ENCODE data around the gene HTATSF1. TPM values are rescaled to one million over a fixed set of nuclear protein-coding genes. Genes with fewer than 3 reads are reported as not detected.

The HTATSF1 gene
- total and polyA plus RNA-seq, 9 of the 15 experiments (the other 6 are each of a cell fraction or from before 2014, with no cell fraction given), result 2.6 to 87.7 (median 42.2) TPM

DNA sequence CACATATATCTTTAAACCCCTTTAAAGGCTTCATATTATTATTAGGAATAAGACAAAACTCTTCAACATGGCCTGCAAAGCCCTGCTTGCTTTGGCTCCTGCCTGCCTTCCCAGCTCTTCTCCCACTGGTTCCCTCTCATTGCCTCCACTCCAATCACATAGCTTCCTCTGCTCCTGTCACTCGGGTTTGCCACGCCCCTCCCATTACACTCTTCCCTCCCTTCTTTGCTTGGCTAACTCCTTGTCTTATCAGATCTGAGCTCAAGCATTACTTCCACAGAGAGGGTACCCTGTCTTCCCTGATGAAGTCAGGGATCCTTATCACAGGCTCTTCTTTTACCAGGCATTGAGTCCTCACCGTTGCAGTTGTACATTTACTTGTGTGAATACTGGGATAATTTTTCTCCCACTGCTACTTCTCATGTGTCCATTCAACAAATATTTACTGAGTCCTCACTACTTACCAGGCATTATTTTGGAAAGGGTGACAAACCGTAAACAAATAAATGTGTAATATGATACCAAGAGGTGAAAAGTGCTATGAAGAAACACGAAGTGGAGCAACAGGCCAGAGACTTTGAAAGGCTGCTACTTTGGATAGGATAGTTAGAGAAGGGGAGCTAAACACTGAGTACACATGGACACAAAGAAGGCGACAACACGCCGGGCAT lies 31.4 kb downstream of the HTATSF1 start:
- H3K79me2 ChIP-seq (ENCODE audit: control insufficient read depth, insufficient read depth, low read length), result no peaks in the 10 kb centered on the region
- BruUV-seq (replicated peaks), result no TSS peak
- ChIA-PET POLR2A (interaction anchor here (0.5 to 1.0 kb wide), 4 partner anchors 10 to 484 kb away, joined by 3 read pairs; no protein-coding TSS in a partner anchor), CTCF (ENCODE audit: low intra/inter-chr PET ratio) (no interaction called here)
- no peaks in the 10 kb centered on the region for H3K36me3 ChIP-seq (ENCODE audit: control insufficient read depth, insufficient read depth, low read length)
- H3K9me1 ChIP-seq (ENCODE audit: control insufficient read depth, insufficient read depth, low read length), result no peaks in the 10 kb centered on the region
- in situ Hi-C loops (cut with MboI) (no loop called here), intact Hi-C loops (cut with micrococcal nuclease) (no loop called here)
- 14% methylated on average over 6 of the region's 8 CpGs for WGBS (ENCODE audit: insufficient coverage, low coverage, missing lambda C conversion rate)
- no peak overlapping the region for H3K27ac ChIP-seq (ENCODE audit: extremely low read depth, low read depth, low read length)
- H3K4me1 ChIP-seq (replicated peaks in 1 of 2; ENCODE audit: control insufficient read depth in 2 of 2, insufficient read depth in 2 of 2, low read length in 2 of 2), result peaks cover 0 to 8% of the 10 kb centered on the region in 2 experiments; a peak in 2 of 5 replicates
- no peaks in the 10 kb centered on the region for H4K20me1 ChIP-seq (replicated peaks; ENCODE audit: control insufficient read depth, insufficient read depth, low read length)
- H3K27me3 ChIP-seq (ENCODE audit: control insufficient read depth in 2 of 2, insufficient read depth in 2 of 2, low read length in 2 of 2), result no peaks in the 10 kb centered on the region
- H2AFZ ChIP-seq (ENCODE audit: low read depth, low read length), result peak overlapping the region; percentile 68; the same call in 1 of the 2 replicates
- no peak overlapping the region for H3K9ac ChIP-seq (ENCODE audit: insufficient read depth in 1 of 2, low read depth in 2 of 2, low read length in 2 of 2)
- peak; percentile 87 for ATAC-seq
- DNase-seq (ENCODE audit: extremely low read depth in 1 of 4, low spot score in 3 of 4), result peak; percentile 29 to 64 (median 42)
- H3K4me3 ChIP-seq, result no peak overlapping the region
- no peaks in the 10 kb centered on the region; the same call in 1 of the 2 replicates for H3K9me3 ChIP-seq (replicated peaks; ENCODE audit: control insufficient read depth, insufficient read depth, low read depth, low read length)
- no peak for FAIRE-seq
- no peak overlapping the region for H3K4me2 ChIP-seq (ENCODE audit: insufficient read depth, low read length)
- TF ChIP-seq JUND (IDR thresholded peaks at IDR 0.05; ENCODE audit: borderline replicate concordance, low read depth, low read length) (no peak), JUND (tag; IDR thresholded peaks at IDR 0.05; ENCODE audit: borderline replicate concordance, low read depth, low read length) (peak; percentile 31; the same call in 1 of the 3 replicates), CTBP1 (IDR thresholded peaks at IDR 0.05; ENCODE audit: borderline replicate concordance) (peak; percentile 29; the same call in 1 of the 2 replicates), NUFIP1 (IDR thresholded peaks at IDR 0.05; ENCODE audit: partially characterized antibody) (no peak), ZNF24 (IDR thresholded peaks at IDR 0.05) (no peak), ARHGAP35 (IDR thresholded peaks at IDR 0.05; ENCODE audit: partially characterized antibody) (no peak), MCM2 (IDR thresholded peaks at IDR 0.05; ENCODE audit: low read depth) (no peak), RAD51 (IDR thresholded peaks at IDR 0.05; ENCODE audit: borderline replicate concordance, low read depth) (no peak), HEY1 (CRISPR knock-in tag; IDR thresholded peaks at IDR 0.05; ENCODE audit: borderline replicate concordance) (no peak), NFIC (IDR thresholded peaks at IDR 0.05) (no peak)
- TF ChIP-seq, protein P1, sequence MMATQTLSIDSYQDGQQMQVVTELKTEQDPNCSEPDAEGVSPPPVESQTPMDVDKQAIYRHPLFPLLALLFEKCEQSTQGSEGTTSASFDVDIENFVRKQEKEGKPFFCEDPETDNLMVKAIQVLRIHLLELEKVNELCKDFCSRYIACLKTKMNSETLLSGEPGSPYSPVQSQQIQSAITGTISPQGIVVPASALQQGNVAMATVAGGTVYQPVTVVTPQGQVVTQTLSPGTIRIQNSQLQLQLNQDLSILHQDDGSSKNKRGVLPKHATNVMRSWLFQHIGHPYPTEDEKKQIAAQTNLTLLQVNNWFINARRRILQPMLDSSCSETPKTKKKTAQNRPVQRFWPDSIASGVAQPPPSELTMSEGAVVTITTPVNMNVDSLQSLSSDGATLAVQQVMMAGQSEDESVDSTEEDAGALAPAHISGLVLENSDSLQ (IDR thresholded peaks at IDR 0.05), result peak; percentile 89
- TF ChIP-seq, protein P2, sequence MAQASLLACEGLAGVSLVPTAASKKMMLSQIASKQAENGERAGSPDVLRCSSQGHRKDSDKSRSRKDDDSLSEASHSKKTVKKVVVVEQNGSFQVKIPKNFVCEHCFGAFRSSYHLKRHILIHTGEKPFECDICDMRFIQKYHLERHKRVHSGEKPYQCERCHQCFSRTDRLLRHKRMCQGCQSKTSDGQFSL (CRISPR knock-in tag; IDR thresholded peaks at IDR 0.05), result no peak
- TF ChIP-seq, protein P2 (tag; IDR thresholded peaks at IDR 0.05), result no peak
- TF ChIP-seq, protein P3, sequence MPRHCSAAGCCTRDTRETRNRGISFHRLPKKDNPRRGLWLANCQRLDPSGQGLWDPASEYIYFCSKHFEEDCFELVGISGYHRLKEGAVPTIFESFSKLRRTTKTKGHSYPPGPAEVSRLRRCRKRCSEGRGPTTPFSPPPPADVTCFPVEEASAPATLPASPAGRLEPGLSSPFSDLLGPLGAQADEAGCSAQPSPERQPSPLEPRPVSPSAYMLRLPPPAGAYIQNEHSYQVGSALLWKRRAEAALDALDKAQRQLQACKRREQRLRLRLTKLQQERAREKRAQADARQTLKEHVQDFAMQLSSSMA (CRISPR knock-in tag; IDR thresholded peaks at IDR 0.05), result no peak
- TF ChIP-seq, protein P4, sequence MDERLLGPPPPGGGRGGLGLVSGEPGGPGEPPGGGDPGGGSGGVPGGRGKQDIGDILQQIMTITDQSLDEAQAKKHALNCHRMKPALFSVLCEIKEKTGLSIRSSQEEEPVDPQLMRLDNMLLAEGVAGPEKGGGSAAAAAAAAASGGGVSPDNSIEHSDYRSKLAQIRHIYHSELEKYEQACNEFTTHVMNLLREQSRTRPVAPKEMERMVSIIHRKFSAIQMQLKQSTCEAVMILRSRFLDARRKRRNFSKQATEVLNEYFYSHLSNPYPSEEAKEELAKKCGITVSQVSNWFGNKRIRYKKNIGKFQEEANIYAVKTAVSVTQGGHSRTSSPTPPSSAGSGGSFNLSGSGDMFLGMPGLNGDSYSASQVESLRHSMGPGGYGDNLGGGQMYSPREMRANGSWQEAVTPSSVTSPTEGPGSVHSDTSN (CRISPR knock-in tag; IDR thresholded peaks at IDR 0.05; ENCODE audit: low read depth), result no peak
- TF ChIP-seq, protein P4 (tag; conservative IDR thresholded peaks at IDR 0.05; ENCODE audit: low read depth), result peak; percentile 39; the same call in 1 of the 2 replicates

All from K562 (cell line).